Uterus (tissue), 2 donors: ENCODE results near the gene DMD.

Source experiments
- POLR2A ChIP-seq, 2 donors: fragments of 450-650 bp; IDR thresholded peaks; one replicate each; pipeline ENCODE4 v1.6.1; 2016; ENCODE audit warnings: antibody characterized with exemption in 2 of 2, mild to moderate bottlenecking in 1 of 2, moderate library complexity in 1 of 2
- TF ChIP-seq, protein P1 (sequence below), 4 experiments: fragments of 200-600 bp in 2 of 4; fragments of 450-650 bp in 2 of 4; sonication (generic) in 2 of 4; IDR thresholded peaks; one replicate each; pipeline ENCODE4 v1.5.1; 2016 to 2019; ENCODE audit warnings: antibody characterized with exemption in 4 of 4, mild to moderate bottlenecking in 2 of 4, moderate library complexity in 1 of 4

DNA sequence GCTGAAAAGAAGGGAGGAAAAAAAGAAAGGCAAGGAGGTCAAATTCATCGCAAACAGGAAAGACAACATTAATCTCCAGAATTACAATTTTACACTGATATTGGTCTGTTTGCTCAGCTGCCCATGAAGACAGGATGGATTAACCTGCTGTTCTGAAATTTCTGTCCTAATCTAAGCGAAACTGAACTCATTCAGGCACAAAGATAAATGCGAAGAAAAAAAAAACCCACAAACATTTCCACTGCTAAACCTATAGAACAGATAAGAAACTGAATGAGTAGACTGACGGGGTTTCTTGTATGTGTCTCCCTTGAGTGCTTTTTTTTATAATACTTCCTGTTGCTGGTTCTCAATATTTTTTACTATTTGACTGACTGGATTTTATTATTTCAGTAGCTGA is 1887.7 kb downstream of the DMD start:
- no peak for TF ChIP-seq POLR2A (IDR thresholded peaks at IDR 0.05)
- TF ChIP-seq, protein P1, sequence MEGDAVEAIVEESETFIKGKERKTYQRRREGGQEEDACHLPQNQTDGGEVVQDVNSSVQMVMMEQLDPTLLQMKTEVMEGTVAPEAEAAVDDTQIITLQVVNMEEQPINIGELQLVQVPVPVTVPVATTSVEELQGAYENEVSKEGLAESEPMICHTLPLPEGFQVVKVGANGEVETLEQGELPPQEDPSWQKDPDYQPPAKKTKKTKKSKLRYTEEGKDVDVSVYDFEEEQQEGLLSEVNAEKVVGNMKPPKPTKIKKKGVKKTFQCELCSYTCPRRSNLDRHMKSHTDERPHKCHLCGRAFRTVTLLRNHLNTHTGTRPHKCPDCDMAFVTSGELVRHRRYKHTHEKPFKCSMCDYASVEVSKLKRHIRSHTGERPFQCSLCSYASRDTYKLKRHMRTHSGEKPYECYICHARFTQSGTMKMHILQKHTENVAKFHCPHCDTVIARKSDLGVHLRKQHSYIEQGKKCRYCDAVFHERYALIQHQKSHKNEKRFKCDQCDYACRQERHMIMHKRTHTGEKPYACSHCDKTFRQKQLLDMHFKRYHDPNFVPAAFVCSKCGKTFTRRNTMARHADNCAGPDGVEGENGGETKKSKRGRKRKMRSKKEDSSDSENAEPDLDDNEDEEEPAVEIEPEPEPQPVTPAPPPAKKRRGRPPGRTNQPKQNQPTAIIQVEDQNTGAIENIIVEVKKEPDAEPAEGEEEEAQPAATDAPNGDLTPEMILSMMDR (IDR thresholded peaks at IDR 0.05), result no peak
